K562 (cell line): ENCODE results near the gene FAM120C. TPM values are rescaled to one million over a fixed set of nuclear protein-coding genes. Genes with fewer than 3 reads are reported as not detected.

Experiments
- ATAC-seq: fragments of 200-7000 bp; cut with Tn5 transposase; 3 replicates; pipeline ENCODE4 v1.9.1; 2020; ENCODE audit warnings: moderate library complexity
- BruUV-seq: library from RNA; stranded (reverse); fragments of 400-500 nt; replicated peaks from 2 replicates; lab custom pipeline; 2021; lab: Mats Ljungman, UMichigan
- CTCF ChIA-PET: fragments of 300-600 bp; formaldehyde crosslinking; extraction: SDS; loops from one replicate; lab custom pipeline; 2021; ENCODE audit warnings: low intra/inter-chr PET ratio; lab: Yijun Ruan, JAX
- POLR2A ChIA-PET: fragments of 300-600, 350-650 bp; sonication (Branson Sonifier 250); formaldehyde crosslinking; extraction: SDS; loops from one replicate; lab custom pipeline; 2021; ENCODE audit warnings: antibody characterized with exemption, inconsistent platforms; lab: Yijun Ruan, JAX
- DNase-seq, 4 experiments: peaks; one replicate each; pipeline versions ENCODE4 v3.0.0 to v3.0.0-alpha.2; 2011 to 2018; ENCODE audit warnings: low spot score in 3 of 4, mixed read lengths in 3 of 4; ENCODE audit errors: extremely low read depth in 1 of 4
- FAIRE-seq: peaks from 2 replicates; lab custom pipeline; 2011; peaks lifted over from hg19 to GRCh38; lab: Jason Lieb, UNC
- H2AFZ ChIP-seq: 2 replicates; pipeline ENCODE4 v1.6.0; 2011; ENCODE audit warnings: low read depth, low read length, control low read depth, inconsistent platforms
- H3K27ac ChIP-seq: fragments of 200-600 bp; 3 replicates; pipeline ENCODE4 v1.8.0; 2011; ENCODE audit warnings: low read depth, mild to moderate bottlenecking, control low read depth, inconsistent platforms, low read length, moderate library complexity, mixed read lengths; ENCODE audit errors: extremely low read depth
- H3K27me3 ChIP-seq, 2 experiments: fragments of 300-600 bp in 1 of 2; 2 replicates in 1 of 2; 3 replicates in 1 of 2; pipeline versions ENCODE4 v1.6.0 to v1.8.0; 2011; ENCODE audit warnings: inconsistent platforms in 2 of 2, low read length in 2 of 2, mild to moderate bottlenecking in 1 of 2, mixed read lengths in 1 of 2, moderate library complexity in 1 of 2; ENCODE audit not compliant: control insufficient read depth in 2 of 2, insufficient read depth in 2 of 2
- H3K36me3 ChIP-seq: fragments of 300-600 bp; 3 replicates; pipeline ENCODE4 v1.8.0; 2011; ENCODE audit warnings: mild to moderate bottlenecking, low read length, inconsistent platforms; ENCODE audit not compliant: control insufficient read depth, insufficient read depth
- H3K4me1 ChIP-seq, 2 experiments: fragments of 200-600 bp in 1 of 2; replicated peaks in 1 of 2; 2 replicates in 1 of 2; 3 replicates in 1 of 2; pipeline versions ENCODE4 v1.5.1 to v1.8.0; 2011; ENCODE audit warnings: inconsistent platforms in 2 of 2, low read length in 2 of 2, mild to moderate bottlenecking in 1 of 2, mixed read lengths in 1 of 2, moderate library complexity in 1 of 2; ENCODE audit not compliant: control insufficient read depth in 2 of 2, insufficient read depth in 2 of 2
- H3K4me2 ChIP-seq: 2 replicates; pipeline ENCODE4 v1.6.1; 2011; ENCODE audit warnings: low read length, control low read depth, inconsistent platforms, mixed read lengths; ENCODE audit not compliant: insufficient read depth
- H3K4me3 ChIP-seq: fragments of 200-600 bp; sonication (generic), shearing (Covaris generic); 2 replicates; pipeline ENCODE4 v1.5.1; 2016; ENCODE audit warnings: control low read depth, inconsistent platforms
- H3K79me2 ChIP-seq: fragments of 200-600 bp; 3 replicates; pipeline ENCODE4 v1.8.0; 2011; ENCODE audit warnings: low read length, inconsistent platforms; ENCODE audit not compliant: control insufficient read depth, insufficient read depth
- H3K9ac ChIP-seq, 2 experiments: 2 replicates each; pipeline versions ENCODE4 v1.6.0 to v1.6.1; 2011; ENCODE audit warnings: low read depth in 2 of 2, low read length in 2 of 2, control low read depth in 1 of 2, inconsistent platforms in 1 of 2, mild to moderate bottlenecking in 1 of 2, mixed read lengths in 1 of 2; ENCODE audit not compliant: insufficient read depth in 1 of 2
- H3K9me1 ChIP-seq: one replicate; pipeline ENCODE4 v1.6.0; 2011; ENCODE audit warnings: inconsistent platforms, mild to moderate bottlenecking, low read length, moderate library complexity; ENCODE audit not compliant: control insufficient read depth, insufficient read depth
- H3K9me3 ChIP-seq: replicated peaks from 2 replicates; pipeline ENCODE4 v1.5.1; 2011; ENCODE audit warnings: low read depth, low read length, inconsistent platforms; ENCODE audit not compliant: control insufficient read depth, insufficient read depth
- H4K20me1 ChIP-seq: replicated peaks from 2 replicates; pipeline ENCODE4 v1.6.1; 2011; ENCODE audit warnings: low read length, inconsistent platforms, mixed read lengths; ENCODE audit not compliant: control insufficient read depth, insufficient read depth
- MTF1 ChIP-seq: fragments of 250-450 bp; sonication (Bioruptor Pico); IDR thresholded peaks from 2 replicates; pipeline ENCODE4 v1.9.0; 2021; ENCODE audit warnings: moderate library complexity, mild to moderate bottlenecking, inconsistent platforms, borderline replicate concordance
- SP2 ChIP-seq: IDR thresholded peaks from 2 replicates; pipeline ENCODE4 v1.6.1; 2011; ENCODE audit warnings: mild to moderate bottlenecking, low read depth, low read length, moderate library complexity; ENCODE audit not compliant: poor library complexity, severe bottlenecking; ENCODE audit errors: extremely low read depth
- USF1 ChIP-seq: sonication (generic); formaldehyde crosslinking; IDR thresholded peaks from 2 replicates; pipeline ENCODE4 v1.9.0; 2022; ENCODE audit warnings: mild to moderate bottlenecking, missing genetic modification reagents
- VEZF1 ChIP-seq: fragments of 200-800 bp; sonication (Bioruptor generic); IDR thresholded peaks from 2 replicates; pipeline ENCODE4 v1.6.1; 2017; ENCODE audit warnings: missing genetic modification characterization, missing compliant biosample characterization
- WGBS: fragments of 100-300 bp; shearing (Covaris generic); methylation state at CpG from one replicate; pipeline ENCODE4 v1.1.6; 2016; ENCODE audit warnings: low coverage, mixed read lengths; ENCODE audit not compliant: insufficient coverage; ENCODE audit errors: missing lambda C conversion rate; 5-methylcytosine and 5-hydroxymethylcytosine counted together
- in situ Hi-C: fragments of 300-500 bp; cut with MboI; formaldehyde crosslinking; loops from 4 replicates; pipeline ENCODE4 v1.15.0; 2018; ENCODE audit warnings: inconsistent platforms, mixed read lengths
- intact Hi-C: fragments of 100-400 bp; cut with micrococcal nuclease; formaldehyde crosslinking; loops from 2 replicates; pipeline ENCODE4 v1.14.2; 2022
- polyA plus RNA-seq, 8 experiments: library from polyadenylated mRNA; depleted of rRNA in 4 of 8; stranded (reverse) in 5 of 8; unstranded in 3 of 8; fragments of >200 nt; fragmentation: Nextera tagmentation in 2 of 8; fragmentation: Illumina TruSeq in 1 of 8; extraction: Ambion mirVana in 2 of 8; extraction: Trizol in 1 of 8; gene quantifications; 2 replicates each; pipeline versions ENCODE4 v1.2.1 to v1.2.3, GENCODE V29; 2011 to 2014; ENCODE audit warnings: inconsistent platforms in 1 of 8, missing spikeins in 1 of 8
- total RNA-seq, 7 experiments: library from RNA; depleted of rRNA in 6 of 7; stranded (reverse); fragments of >200 nt in 6 of 7; fragmentation: Illumina TruSeq in 2 of 7; extraction: Trizol in 2 of 7; gene quantifications; 2 replicates each; pipeline versions ENCODE4 v1.2.1 to v1.2.3, GENCODE V29; 2011 to 2021; ENCODE audit warnings: low replicate concordance in 1 of 7
- TF ChIP-seq, protein P1 (sequence below): fragments of 250-450 bp; sonication (Bioruptor Pico); IDR thresholded peaks from 2 replicates; pipeline ENCODE4 v1.5.0; 2021

The FAM120C gene
- total and polyA plus RNA-seq, 9 of the 15 experiments (the other 6 are each of a cell fraction or from before 2014, with no cell fraction given), result 0.21 to 6.7 (median 2.1) TPM

GRCh38 chrX:54198262-54198661 is 15.2 kb upstream of the FAM120C start:
- no peaks in the 10 kb centered on the region for H4K20me1 ChIP-seq
- POLR2A ChIA-PET, result interaction anchor here (1.1 kb wide), 1 partner anchor 9 kb away, joined by 4 read pairs; no protein-coding TSS in a partner anchor
- H2AFZ ChIP-seq, result no peak overlapping the region
- no TSS peak for BruUV-seq
- no peak overlapping the region for H3K4me3 ChIP-seq
- FAIRE-seq (no peak), DNase-seq (no peak), ATAC-seq (no peak)
- 4% methylated on average over 6 of the region's 6 CpGs for WGBS
- no peak overlapping the region for H3K9ac ChIP-seq
- no peak overlapping the region for H3K27ac ChIP-seq
- intact Hi-C loops, result no loop called here
- no peaks in the 10 kb centered on the region for H3K79me2 ChIP-seq
- no peak overlapping the region for H3K4me2 ChIP-seq
- in situ Hi-C loops, result no loop called here
- TF ChIP-seq MTF1 (CRISPR knock-in tag) (no peak), SP2 (no peak)
- no peaks in the 10 kb centered on the region for H3K9me1 ChIP-seq
- no peaks in the 10 kb centered on the region; a peak in 1 of 5 replicates for H3K27me3 ChIP-seq
- H3K9me3 ChIP-seq, result no peaks in the 10 kb centered on the region
- no peaks in the 10 kb centered on the region for H3K4me1 ChIP-seq
- CTCF ChIA-PET, result no interaction called here
- H3K36me3 ChIP-seq, result no peaks in the 10 kb centered on the region

DNA sequence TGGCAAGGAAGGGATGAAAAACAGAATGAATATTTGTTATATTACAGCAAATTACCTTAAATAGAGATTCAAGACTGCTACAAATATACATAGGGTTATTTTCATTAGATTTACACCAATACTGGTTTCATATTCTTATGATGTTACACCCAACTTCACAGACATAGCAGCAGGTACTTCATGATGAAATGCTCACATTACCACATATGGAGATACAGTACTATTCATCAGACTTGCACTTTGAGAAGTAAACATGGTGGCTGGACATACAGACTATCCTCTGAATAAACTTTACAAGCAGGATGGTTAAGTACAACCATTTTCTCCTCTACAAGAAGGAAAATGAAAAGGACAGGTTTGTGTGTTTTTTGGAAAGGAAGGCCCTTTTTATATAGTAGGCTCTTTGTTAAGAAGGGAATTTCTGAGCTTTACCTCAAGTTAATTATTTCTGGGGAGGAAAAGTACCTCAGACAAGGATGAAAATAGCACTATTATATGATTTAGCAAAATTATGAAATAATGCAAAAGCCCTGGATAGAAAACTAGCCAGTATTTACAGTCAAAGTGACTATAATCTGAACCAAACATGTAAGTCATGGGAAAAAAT is 12.0 kb upstream of the FAM120C start:
- in situ Hi-C loops, result no loop called here

More for the DNA sequence above, 12.0 kb upstream of the FAM120C start:
- Histone ChIP-seq H3K36me3 (no peaks in the 10 kb centered on the region), H3K4me3 (no peak overlapping the region), H3K9me3 (no peaks in the 10 kb centered on the region), H3K79me2 (no peaks in the 10 kb centered on the region), H3K27ac (no peak overlapping the region), H3K27me3 (no peaks in the 10 kb centered on the region; a peak in 1 of 5 replicates), H3K4me2 (no peak overlapping the region), H4K20me1 (no peaks in the 10 kb centered on the region), H3K4me1 (no peaks in the 10 kb centered on the region), H3K9ac (no peak overlapping the region), H3K9me1 (no peaks in the 10 kb centered on the region), H2AFZ (no peak overlapping the region)
- intact Hi-C loops, result no loop called here
- ATAC-seq, result no peak
- DNase-seq, result no peak
- ChIA-PET POLR2A (no interaction called here), CTCF (no interaction called here)
- BruUV-seq, result no TSS peak
- FAIRE-seq, result no peak
- TF ChIP-seq, protein P1, sequence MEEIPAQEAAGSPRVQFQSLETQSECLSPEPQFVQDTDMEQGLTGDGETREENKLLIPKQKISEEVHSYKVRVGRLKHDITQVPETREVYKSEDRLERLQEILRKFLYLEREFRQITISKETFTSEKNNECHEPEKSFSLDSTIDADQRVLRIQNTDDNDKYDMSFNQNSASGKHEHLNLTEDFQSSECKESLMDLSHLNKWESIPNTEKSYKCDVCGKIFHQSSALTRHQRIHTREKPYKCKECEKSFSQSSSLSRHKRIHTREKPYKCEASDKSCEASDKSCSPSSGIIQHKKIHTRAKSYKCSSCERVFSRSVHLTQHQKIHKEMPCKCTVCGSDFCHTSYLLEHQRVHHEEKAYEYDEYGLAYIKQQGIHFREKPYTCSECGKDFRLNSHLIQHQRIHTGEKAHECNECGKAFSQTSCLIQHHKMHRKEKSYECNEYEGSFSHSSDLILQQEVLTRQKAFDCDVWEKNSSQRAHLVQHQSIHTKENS (CRISPR knock-in tag), result no peak
- TF ChIP-seq USF1 (CRISPR knock-in tag) (no peak), VEZF1 (no peak)
- TF ChIP-seq, all 486 proteins: peak for 0
